HCT116 (cell line): ENCODE results near the gene NR2F2. TPM values are rescaled to one million over a fixed set of nuclear protein-coding genes. Genes with fewer than 3 reads are reported as not detected.
A peak's percentile ranks its signal among the peaks of the same experiment; 100 is the strongest.

Source experiments
- ATAC-seq: fragments of 200-7000 bp; cut with Tn5 transposase; 2 replicates; pipeline ENCODE4 v1.9.1; 2020; ENCODE audit warnings: mild to moderate bottlenecking, moderate library complexity
- BruUV-seq: library from RNA; stranded (reverse); fragments of 400-500 nt; replicated peaks from 2 replicates; lab custom pipeline; 2021; lab: Mats Ljungman, UMichigan
- CTCF ChIA-PET: fragments of 300-600 bp; sonication (Branson Sonifier 250); formaldehyde crosslinking; loops from one replicate; lab custom pipeline; 2021; ENCODE audit warnings: antibody characterized with exemption; lab: Charles Lee
- POLR2A ChIA-PET: fragments of 300-600, 350-600 bp; sonication (Branson Sonifier 250); formaldehyde crosslinking; loops from one replicate; lab custom pipeline; 2021; ENCODE audit warnings: antibody characterized with exemption; lab: Charles Lee
- RAD21 ChIA-PET, 2 experiments: fragments of 300-600 bp; sonication (Branson Sonifier 250); formaldehyde crosslinking; loops; one replicate each; lab custom pipeline; 2023; ENCODE audit warnings: low total read pairs in 2 of 2; ENCODE audit not compliant: uncharacterized antibody in 2 of 2, unreplicated experiment in 2 of 2, low non-redundant PET in 1 of 2; lab: Charles Lee
- DNase-seq: peaks from one replicate; pipeline ENCODE4 v3.0.0-alpha.2; 2010; ENCODE audit warnings: low read depth, low spot score
- H2AFZ ChIP-seq: fragments of 200-600 bp; shearing (Covaris generic), sonication (generic); 2 replicates; pipeline ENCODE4 v1.6.1; 2017; ENCODE audit warnings: low read depth, mixed run types, mixed read lengths, antibody characterized with exemption, low read length; ENCODE audit not compliant: poor library complexity, severe bottlenecking
- H3K27ac ChIP-seq: 2 replicates; pipeline ENCODE4 v1.5.1; 2012; ENCODE audit warnings: low read depth, low read length
- H3K27me3 ChIP-seq: fragments of 200-600 bp; sonication (generic); 2 replicates; pipeline ENCODE4 v1.6.1; 2016; ENCODE audit warnings: mixed run types, low read length, mixed read lengths; ENCODE audit not compliant: insufficient read depth
- H3K36me3 ChIP-seq, 2 experiments: fragments of 200-500 bp in 1 of 2; fragments of 200-600 bp in 1 of 2; sonication (Bioruptor generic) in 1 of 2; sonication (generic) in 1 of 2; 2 replicates each; pipeline versions ENCODE4 v1.5.1 to v1.6.1; 2014 to 2016; ENCODE audit warnings: low read length in 2 of 2, inconsistent platforms in 1 of 2, mixed read lengths in 1 of 2, mixed run types in 1 of 2; ENCODE audit not compliant: insufficient read depth in 2 of 2, control insufficient read depth in 1 of 2
- H3K4me1 ChIP-seq, 2 experiments: fragments of 200-600 bp in 1 of 2; sonication (generic) in 1 of 2; 2 replicates each; pipeline versions ENCODE4 v1.5.1 to v1.6.1; 2012 to 2017; ENCODE audit warnings: low read length in 2 of 2, inconsistent platforms in 1 of 2, mild to moderate bottlenecking in 1 of 2, mixed read lengths in 1 of 2, mixed run types in 1 of 2, moderate library complexity in 1 of 2; ENCODE audit not compliant: insufficient read depth in 2 of 2, control insufficient read depth in 1 of 2
- H3K4me2 ChIP-seq: fragments of 200-600 bp; sonication (generic); 2 replicates; pipeline ENCODE4 v1.6.1; 2017; ENCODE audit warnings: mixed run types, low read length, mixed read lengths
- H3K4me3 ChIP-seq, 2 experiments: fragments of 200-600 bp in 1 of 2; sonication (generic) in 1 of 2; replicated peaks in 1 of 2; 2 replicates each; pipeline ENCODE4 v1.5.1; 2011 to 2016; ENCODE audit warnings: low read length in 2 of 2, control low read depth in 1 of 2, low read depth in 1 of 2, mild to moderate bottlenecking in 1 of 2, mixed read lengths in 1 of 2, mixed run types in 1 of 2
- H3K79me2 ChIP-seq: fragments of 200-600 bp; sonication (generic); 2 replicates; pipeline ENCODE4 v1.6.1; 2017; ENCODE audit warnings: mild to moderate bottlenecking, mixed run types, low read length, moderate library complexity, mixed read lengths; ENCODE audit not compliant: insufficient read depth
- H3K9ac ChIP-seq: fragments of 200-600 bp; sonication (generic); 2 replicates; pipeline ENCODE4 v1.6.1; 2016; ENCODE audit warnings: low read length, mixed read lengths
- H3K9me2 ChIP-seq: fragments of 200-600 bp; sonication (generic), shearing (Covaris generic); 2 replicates; pipeline ENCODE4 v1.6.1; 2017; ENCODE audit warnings: mixed run types, mild to moderate bottlenecking, moderate library complexity; ENCODE audit not compliant: insufficient read depth
- H3K9me3 ChIP-seq, 2 experiments: fragments of 200-500 bp in 1 of 2; fragments of 200-600 bp in 1 of 2; sonication (Bioruptor generic) in 1 of 2; sonication (generic) in 1 of 2; 2 replicates each; pipeline ENCODE4 v1.6.1; 2014 to 2017; ENCODE audit warnings: low read length in 2 of 2, mixed read lengths in 2 of 2, inconsistent platforms in 1 of 2, low read depth in 1 of 2, mild to moderate bottlenecking in 1 of 2, mixed run types in 1 of 2, moderate library complexity in 1 of 2; ENCODE audit not compliant: control insufficient read depth in 1 of 2, insufficient read depth in 1 of 2
- H4K20me1 ChIP-seq: fragments of 200-600 bp; sonication (generic), shearing (Covaris generic); 2 replicates; pipeline ENCODE4 v1.6.1; 2017; ENCODE audit warnings: mixed run types, mild to moderate bottlenecking, moderate library complexity; ENCODE audit not compliant: insufficient read depth
- CEBPB ChIP-seq: IDR thresholded peaks from 2 replicates; pipeline ENCODE4 v1.6.1; 2012; ENCODE audit warnings: low read depth
- EZH2phosphoT487 ChIP-seq: fragments of 200-600 bp; IDR thresholded peaks from 2 replicates; pipeline ENCODE4 v1.6.1; 2018; ENCODE audit warnings: antibody characterized with exemption, borderline replicate concordance
- MAX ChIP-seq: IDR thresholded peaks from 2 replicates; pipeline ENCODE4 v1.6.1; 2012
- POLR2A ChIP-seq: IDR thresholded peaks from 2 replicates; pipeline ENCODE4 v1.7.0; 2011; ENCODE audit warnings: borderline replicate concordance; ENCODE audit not compliant: insufficient read depth, insufficient read length; ENCODE audit errors: extremely low read depth
- RAD21 ChIP-seq: IDR thresholded peaks from 2 replicates; pipeline ENCODE4 v1.6.1; 2012; ENCODE audit warnings: low read depth, mild to moderate bottlenecking
- REST ChIP-seq: IDR thresholded peaks from 2 replicates; pipeline ENCODE4 v1.6.1; 2012; ENCODE audit warnings: low read depth
- SIN3A ChIP-seq: IDR thresholded peaks from 2 replicates; pipeline ENCODE4 v1.6.1; 2012; ENCODE audit warnings: low read depth
- TCF7L2 ChIP-seq: IDR thresholded peaks from 2 replicates; pipeline ENCODE4 v1.7.0; 2011; ENCODE audit warnings: borderline replicate concordance, inconsistent platforms; ENCODE audit not compliant: insufficient read depth, insufficient read length; ENCODE audit errors: extremely low read depth
- intact Hi-C: fragments of 100-400 bp; cut with micrococcal nuclease; formaldehyde crosslinking; loops from 2 replicates; pipeline ENCODE4 v1.10.0; 2022
- total RNA-seq: library from RNA; stranded (reverse); gene quantifications from one replicate; pipeline ENCODE4 v1.2.1, GENCODE V29; 2021; ENCODE audit not compliant: unreplicated experiment

The NR2F2 gene
- total RNA-seq, 1 experiment from 2014 or later, result 61.4 TPM

GRCh38 chr15:96316953-96317629, 13.4 kb upstream of the NR2F2 start:
- H3K27me3 ChIP-seq, result no peaks in the 10 kb centered on the region
- peaks cover 0 to 20% of the 10 kb centered on the region in 2 experiments; a peak in 2 of 4 replicates for H3K4me1 ChIP-seq
- ChIA-PET POLR2A (no interaction called here), CTCF (interaction anchor here (2.5 kb wide), 1 partner anchor 10 kb away, joined by 10 read pairs; no protein-coding TSS in a partner anchor), RAD21 (no interaction called here)
- DNase-seq (no peak), ATAC-seq (peak; percentile 46; the same call in 1 of the 2 replicates)
- no peak overlapping the region for H3K4me3 ChIP-seq
- H3K27ac ChIP-seq, result no peak overlapping the region
- no peak overlapping the region for H3K9ac ChIP-seq
- H2AFZ ChIP-seq, result no peak overlapping the region
- no peaks in the 10 kb centered on the region for H3K36me3 ChIP-seq
- BruUV-seq, result no TSS peak
- H4K20me1 ChIP-seq, result no peaks in the 10 kb centered on the region
- TF ChIP-seq POLR2A (no peak), EZH2phosphoT487 (no peak), MAX (no peak), SIN3A (no peak), CEBPB (no peak), REST (no peak), TCF7L2 (no peak), RAD21 (no peak)
- H3K79me2 ChIP-seq, result no peaks in the 10 kb centered on the region; the same call in 1 of the 2 replicates
- H3K9me2 ChIP-seq, result no peaks in the 10 kb centered on the region
- H3K9me3 ChIP-seq, result no peaks in the 10 kb centered on the region
- intact Hi-C loops, result no loop called here
- no peak overlapping the region for H3K4me2 ChIP-seq
